Activated T-cell treated with anti-CD3 and anti-CD28 coated beads for 1 hour (primary cell): ENCODE results near the gene FOXS1.

ENCODE experiments used
- DNase-seq: peaks from one replicate; pipeline ENCODE4 v3.0.0-alpha.2; 2020; ENCODE audit warnings: low read depth

Gene FOXS1

DNA sequence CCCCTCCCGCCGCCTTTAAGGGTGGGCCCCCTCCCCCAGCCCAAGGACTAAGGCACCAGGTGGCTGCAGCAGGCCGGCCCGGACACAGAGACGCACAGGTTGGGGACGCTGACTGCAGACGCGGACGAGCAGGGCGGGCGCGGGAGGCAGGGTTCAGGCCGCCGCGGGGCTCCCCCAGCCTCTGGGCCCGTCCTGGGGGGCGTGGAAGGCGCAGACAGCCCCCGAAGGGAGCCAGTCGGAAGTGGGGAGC lies 15.7 kb upstream of the FOXS1 start:
- DNase-seq, result no peak

DNA sequence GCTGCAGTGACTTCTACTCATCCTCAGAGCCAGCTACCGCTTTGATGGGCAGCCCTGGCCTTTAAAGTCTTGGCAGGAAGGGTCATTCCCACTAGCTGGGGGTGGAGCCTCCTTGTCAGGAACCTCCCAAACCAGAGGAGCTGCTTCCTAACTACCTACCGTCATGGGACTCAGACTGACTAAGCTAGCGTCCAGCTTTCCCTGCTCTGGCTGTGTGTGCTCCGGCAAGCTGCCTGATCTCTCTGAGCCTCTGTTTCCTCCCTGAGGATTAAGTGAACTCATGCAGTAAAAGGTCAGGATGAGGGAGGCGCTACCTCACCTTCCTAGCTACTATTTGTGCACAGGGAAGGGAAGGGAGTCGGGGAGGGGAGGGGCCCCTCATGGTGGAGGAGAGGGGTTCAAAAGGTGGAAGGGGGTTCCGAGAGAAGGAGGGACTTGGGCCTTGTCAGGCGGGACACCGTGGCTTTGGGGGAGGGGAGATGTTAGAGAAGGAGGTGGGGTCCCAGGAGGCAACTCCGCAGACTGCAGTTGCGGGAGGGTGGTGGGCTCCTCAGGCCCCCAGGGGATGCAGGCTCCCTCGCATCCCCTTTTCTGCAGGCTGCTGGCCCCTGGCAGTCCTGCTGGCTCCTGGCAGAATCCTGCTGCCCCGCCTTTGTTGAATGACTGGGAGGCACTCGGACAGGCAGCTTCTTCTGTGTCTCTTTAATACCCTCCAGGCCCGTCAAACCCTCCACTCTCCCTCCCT lies 15.2 kb upstream of the FOXS1 start:
- no peak for DNase-seq

DNA sequence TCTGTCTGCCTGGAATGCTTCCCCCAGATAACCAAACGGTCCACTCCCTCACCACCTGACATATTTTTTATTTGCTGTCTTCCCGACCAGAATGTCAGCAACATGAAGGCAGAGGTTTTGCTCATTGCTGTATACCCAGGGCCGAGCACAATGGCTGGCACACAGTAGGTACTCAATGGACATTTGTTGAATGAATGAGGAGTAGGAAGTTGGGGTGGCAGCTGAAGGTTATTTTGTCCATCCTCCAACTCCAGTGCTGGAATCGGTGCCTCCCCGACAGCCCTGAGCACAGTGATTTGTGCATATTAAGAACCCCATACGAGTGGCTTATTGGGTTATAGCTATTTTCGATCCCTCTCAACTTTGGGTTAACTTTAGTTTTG lies 14.6 kb upstream of the FOXS1 start:
- DNase-seq, result no peak

DNA sequence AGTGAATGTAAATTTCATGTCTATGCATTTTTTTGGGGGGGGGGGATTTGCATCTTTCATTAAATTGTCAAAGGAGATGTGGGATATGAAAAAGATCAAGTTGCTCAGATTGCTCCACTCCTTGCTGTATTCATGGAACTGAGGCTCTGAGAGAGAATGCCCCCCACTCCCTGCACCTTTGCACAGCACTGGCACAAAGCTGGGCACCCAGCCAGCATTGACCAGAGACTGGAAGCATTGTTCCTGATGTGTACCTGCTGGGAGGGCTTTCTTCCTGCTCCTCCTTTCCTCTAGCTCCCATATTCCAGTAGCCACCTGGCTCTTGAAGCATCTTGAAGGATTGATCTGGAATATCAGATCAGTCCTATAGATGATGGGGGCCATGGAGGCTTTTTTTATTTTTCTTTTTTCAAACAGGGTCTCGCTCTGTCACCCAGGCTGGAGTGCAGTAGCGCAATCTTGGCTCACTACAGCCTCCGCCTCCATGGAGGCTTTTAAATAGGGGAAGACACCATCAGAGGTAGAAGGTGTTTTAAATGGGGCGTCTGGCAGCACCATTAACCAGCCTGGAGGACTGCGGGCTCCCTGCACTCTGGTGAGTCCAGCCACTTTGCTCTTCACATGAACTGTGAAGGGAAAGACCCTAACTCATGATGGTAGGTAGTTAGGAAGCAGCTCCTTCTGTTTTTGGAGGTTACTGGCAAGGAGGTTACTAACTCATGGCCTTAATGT lies 14.0 kb upstream of the FOXS1 start:
- DNase-seq, result no peak

DNA sequence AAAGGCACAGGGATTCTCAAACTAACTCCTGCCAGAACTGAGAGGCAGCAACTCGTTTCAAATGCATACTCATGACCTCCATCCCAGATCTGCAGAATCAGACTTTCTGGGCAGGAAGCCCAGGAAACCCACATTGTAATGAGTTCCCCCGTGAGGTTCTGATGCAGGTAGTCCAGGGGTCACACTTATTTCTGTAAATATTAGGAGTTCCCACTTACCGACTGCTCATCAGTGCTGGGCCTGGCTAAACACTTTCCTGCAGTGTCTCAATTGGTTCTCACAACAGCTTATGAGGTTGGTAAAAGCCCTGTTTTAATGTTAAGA lies 13.3 kb upstream of the FOXS1 start:
- no peak for DNase-seq

DNA sequence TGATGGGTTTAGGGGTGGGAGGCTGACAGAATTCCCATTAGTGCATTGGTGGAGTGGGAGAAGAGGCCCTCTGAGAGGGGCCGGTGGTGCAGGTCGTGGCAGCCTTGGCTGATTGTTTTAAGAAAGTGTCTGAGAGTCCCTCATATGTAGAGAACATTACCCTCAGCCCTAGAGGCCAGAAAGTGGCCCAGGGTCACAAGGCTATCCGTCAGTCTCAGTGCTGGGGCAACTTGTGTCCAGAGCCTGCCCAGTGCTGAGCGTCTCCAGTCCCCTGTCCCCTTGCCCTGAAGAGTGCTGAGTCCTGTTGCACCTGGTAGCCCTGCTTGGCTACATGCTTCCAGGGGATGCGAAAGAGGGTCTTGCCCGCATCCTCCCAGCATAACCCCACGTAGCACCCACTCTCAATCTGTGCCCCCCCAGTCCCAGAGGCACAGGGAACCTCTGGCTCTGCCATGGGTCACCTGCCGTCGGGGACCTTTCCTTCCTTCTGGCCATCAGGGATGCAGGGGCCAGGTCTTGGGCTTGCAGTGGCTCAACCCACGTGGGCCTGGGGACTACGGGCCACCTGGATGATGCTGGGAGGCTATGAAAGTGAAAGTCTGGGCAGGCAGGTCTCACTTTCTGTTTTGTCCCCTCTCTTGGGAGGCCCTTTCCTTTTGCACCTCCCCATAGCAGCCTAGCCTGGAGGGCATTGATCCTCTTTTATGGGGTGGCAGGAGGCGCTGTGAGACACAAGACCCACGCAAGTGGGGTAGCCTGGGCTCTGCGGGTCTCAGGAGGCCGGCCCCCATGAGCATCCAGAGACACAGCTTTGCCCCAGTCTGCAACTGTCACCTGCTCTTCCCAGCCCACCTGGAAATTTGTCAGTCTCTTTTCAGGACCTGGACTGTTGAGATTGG lies 12.7 kb upstream of the FOXS1 start:
- DNase-seq, result no peak

DNA sequence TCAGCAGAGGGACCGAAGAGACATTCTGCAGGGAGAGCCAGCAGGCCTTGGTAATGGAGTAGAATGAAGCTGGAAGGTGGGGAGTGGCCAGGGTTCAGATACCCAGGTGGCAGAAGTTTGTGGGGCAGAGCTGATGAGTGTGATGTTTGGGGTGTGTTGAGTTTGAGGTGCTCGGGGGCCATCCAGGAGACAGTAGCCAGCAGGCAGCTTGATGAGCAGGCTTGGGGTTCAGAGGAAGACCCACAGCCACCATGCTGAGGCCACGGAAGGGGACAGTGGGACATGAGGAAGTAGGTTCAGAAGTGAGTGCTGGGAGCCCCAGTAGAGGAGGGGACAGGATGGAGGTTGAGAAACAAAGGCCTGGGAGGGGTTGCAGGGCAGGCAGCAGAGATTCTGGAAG lies 11.1 kb upstream of the FOXS1 start:
- no peak for DNase-seq

DNA sequence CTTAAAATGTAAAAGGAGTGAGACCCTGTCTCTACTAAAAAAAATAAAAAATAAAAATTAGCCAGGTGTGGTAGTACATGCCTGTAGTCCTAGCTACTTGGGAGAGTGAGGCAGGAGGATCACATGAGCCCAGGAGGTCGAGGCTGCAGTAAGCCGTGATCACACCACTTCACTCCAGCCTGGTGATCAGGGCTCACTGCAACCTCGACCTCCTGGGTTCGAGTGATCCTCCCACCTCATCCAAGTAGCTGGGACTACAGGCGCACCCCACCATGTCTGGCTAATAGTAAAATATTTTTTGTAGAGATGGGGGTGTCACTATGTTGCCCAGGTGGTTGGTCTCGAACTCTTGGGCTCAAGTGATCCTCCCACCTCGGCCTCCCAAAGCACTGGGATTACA lies 8.1 kb upstream of the FOXS1 start:
- no peak for DNase-seq

DNA sequence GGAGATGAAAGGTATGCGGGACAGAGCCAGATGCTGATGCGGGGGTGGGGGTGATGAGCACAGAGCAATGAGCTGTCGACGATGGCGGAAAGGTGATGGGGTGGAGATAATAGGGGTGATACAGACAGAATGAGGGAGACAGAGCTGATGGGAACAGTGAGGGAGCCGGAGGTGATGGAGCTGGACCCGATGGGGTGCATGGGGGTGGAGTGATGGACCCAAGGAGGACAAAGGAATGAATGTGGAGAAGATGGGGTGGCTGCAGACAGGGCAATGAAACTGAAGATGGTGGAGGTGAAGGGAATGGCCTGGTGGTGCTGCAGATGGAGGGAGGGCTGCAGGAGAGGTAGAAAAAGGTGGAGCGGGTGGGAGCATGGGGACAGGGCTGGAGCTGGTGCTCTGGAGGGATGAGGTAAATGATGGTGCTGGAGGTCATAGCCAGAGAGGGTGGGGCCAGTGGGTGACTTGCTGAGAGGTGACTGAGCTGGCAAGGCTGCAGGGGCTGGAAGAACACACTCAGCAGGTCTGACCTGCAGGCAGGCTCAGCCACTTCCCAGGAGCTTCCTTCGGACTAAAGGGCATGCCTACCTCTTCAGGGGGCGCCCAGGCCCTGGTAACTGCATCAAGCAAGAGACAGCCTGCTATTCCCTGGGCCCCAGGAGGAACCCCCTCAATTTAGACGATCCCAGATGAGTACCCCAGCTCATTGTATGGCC lies 6.0 kb upstream of the FOXS1 start:
- DNase-seq, result no peak

DNA sequence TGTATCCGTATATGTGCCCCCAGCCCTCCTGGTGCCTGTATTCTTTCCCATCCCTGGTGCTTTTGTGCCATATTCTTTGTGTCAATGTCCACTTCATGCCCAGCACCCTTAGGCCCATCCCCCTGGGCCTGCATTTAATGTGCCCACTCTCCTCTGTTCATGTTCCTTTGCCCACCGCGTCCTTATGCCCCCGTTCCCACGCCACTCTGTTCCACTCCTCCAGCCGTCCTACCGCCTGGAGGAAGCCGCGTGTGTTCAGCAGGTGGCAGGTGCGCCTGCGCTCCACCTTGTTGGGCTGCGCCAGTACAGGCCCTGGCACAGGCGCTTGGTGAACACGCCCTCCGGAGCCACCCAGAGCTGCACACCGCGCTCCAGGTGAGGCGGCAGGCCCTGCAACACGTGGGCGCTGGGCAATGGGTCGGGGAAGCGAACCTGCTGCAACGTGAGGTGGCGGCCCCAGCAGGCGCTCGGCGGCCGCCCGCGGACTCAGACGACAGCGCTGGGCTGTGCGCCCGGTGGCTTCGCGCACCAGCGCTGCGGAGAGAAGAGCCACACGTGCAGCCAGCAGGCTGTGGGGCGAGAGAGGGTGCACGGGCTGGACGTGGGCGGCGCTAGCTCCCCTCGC lies 4.0 kb upstream of the FOXS1 start:
- no peak for DNase-seq

DNA sequence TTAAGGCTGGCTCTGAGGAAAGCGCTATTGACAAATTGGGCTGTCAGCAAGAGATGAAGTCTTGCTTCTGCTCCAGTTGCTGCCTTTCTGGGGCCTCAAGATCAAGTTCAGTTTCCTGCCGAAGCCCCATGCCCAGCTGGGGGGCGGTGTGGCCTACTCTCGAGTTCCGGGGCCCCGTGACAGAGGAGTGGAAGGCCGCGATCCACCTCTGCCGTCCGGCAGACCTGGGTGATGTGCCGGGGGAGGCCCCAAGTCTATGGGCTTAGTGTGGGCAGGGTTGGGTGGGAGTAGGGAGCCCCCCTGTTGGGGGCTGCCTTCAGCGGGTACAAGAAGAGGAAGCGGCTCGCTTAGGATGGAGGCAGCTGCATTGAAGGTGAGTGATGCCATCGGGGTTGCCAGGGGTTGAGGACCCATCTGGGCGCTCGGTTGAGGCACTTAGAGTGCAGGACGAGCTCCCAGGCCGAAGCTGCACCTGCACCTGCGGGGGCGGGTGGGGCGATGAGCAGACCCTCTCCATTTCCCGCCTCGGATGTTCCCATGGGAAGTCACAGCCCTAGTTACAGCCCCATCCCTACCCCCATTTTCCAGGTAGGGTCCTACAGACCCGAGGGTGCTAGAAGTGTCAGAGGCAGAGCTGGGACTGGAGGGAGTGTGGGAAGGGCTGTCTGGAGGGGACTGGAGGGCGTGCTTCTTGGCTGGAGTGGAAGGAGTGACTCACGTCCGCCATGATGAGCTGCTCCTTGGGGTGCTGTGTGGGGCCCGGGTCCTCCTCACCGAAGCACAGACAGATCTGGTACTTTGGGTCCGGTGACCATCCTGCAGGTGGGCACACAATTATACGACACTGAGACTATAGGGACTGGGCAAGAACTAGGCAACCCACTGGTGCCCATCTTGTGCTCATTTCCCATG lies 2.9 kb upstream of the FOXS1 start:
- no peak for DNase-seq

DNA sequence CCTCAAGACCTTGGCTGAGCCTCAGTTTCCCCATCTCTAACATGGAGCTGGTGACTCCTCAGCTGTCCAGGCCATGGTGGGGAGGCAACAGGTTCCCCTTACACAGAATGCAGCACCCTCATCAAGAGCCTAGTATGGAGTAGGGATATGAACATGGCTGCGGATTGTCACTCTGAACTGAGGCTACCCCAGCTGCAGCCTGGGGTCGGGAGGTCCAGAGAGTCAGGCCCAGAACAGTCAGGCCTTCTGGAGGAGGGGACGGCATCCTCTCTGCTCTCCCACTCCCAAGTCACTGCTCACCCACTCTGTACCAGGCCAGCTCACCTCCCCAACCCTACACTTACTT lies 1.4 kb upstream of the FOXS1 start:
- no peak for DNase-seq

DNA sequence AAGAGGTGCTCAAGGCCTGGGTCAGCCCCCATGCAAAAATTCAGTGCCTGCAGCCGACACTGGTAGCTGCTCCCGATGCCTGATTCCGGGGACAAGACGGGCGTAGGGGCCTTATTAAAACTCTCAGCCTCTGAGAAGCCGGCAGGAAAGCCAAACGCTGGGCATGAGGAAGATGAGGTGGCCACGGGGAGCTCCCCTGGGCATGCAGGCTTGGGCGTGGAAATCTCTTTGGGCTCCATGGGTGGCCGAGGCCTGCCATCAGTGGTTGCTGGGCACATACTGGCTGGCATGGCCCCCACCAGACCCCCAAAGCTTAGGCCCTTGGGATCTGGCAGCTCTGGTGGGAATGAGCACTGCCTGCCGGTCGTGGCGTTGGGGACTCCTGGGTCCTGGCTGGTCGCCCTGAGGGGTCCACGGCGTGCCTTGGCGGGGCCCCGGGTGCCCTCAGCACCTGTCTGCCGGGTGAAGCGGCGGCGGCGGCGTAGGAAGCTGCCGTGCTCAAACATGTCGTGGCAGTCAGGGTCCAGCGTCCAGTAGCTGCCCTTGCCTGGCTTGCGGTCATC lies 586 bp downstream of the FOXS1 start:
- no peak for DNase-seq

DNA sequence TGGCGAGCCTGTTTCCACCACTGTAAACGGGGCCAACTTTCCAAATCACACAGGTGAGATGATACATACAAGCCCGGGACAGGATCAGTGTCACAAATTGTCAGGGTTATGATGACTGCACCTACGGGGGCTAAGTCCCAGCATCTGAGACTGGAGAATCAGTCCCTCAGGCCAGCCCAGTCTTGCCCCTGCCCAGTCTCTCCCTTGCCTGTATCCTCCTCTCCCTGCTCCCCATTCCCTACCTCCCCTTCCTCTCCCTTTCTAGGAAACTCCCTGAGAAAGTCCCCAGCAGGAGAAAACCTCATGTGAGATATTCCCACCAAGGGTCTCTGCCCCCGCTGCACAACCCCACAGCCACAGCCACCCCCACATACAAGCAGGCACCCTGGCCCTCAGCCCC lies 1.5 kb downstream of the FOXS1 start:
- DNase-seq, result no peak

DNA sequence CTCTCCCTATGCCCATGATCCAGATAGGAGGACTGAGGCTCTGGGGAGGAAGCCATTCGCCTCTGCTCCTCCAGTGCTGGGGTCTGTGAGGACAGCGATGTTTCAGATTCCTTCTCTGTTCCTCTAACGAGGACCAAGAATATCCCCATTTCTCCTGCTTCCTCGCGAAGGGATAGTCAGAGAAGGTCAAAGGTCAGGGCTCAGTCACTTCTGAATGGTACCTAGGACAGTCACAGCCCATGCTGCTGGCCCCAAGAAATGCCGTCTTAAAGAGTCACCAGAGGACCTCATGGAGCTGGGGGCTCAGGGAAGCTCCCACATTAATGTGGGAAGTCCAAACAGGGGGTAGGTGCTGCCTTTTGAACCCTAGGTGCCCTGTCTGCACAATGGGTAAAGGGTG lies 2.1 kb downstream of the FOXS1 start:
- DNase-seq, result no peak

DNA sequence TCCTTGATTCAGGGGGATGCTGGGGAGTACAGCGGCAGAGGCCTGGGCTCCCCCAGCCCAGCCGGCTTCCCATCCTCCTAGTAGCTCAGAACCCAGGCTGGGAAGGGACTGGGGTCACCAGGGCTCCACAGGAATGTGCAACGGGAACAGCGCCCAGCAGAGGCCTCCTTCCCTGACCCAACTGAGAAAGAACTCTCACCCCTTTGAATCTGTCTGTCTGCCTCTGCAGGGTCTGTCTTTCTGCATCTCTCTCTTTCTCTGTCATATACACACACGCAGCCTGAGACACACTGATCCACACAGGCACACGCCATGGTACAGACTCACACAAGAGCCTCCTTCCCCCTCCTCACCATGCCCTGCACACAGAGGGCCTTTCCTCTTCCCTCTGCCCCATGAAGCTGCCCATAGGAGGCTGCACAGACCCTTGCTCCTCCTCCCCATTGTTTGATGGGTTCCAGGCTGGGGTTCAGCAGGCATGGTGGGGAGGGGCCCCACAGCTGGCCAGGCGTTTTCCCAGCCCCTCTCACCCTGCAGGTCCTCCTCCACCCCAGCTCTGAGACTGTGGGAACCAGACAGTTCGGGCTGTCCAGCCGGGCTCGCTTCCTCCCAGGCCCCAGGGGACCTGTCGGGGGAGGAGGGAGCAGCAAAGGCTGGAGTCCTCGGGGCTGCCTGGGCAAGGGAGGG lies 2.8 kb downstream of the FOXS1 start:
- DNase-seq, result no peak

DNA sequence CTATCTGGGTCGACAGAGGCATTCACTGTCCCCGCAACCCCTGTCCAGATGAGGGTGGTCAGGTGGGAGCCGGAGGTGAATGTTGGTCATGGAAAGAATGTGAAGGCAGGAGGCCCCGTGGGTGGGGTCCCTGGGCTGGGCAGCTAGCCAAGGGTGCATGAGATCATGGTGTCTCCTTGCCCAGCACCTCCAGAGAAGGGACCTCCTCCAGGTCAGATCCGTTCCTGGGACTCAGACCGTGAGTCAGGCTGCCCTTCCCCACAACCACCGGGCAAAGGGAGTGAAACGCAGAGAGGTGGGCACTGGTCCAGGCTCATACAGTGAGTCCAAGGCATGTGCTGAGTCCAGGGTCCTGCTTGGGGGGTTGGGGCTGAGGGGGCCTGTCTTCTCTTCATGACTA lies 3.5 kb downstream of the FOXS1 start:
- no peak for DNase-seq

DNA sequence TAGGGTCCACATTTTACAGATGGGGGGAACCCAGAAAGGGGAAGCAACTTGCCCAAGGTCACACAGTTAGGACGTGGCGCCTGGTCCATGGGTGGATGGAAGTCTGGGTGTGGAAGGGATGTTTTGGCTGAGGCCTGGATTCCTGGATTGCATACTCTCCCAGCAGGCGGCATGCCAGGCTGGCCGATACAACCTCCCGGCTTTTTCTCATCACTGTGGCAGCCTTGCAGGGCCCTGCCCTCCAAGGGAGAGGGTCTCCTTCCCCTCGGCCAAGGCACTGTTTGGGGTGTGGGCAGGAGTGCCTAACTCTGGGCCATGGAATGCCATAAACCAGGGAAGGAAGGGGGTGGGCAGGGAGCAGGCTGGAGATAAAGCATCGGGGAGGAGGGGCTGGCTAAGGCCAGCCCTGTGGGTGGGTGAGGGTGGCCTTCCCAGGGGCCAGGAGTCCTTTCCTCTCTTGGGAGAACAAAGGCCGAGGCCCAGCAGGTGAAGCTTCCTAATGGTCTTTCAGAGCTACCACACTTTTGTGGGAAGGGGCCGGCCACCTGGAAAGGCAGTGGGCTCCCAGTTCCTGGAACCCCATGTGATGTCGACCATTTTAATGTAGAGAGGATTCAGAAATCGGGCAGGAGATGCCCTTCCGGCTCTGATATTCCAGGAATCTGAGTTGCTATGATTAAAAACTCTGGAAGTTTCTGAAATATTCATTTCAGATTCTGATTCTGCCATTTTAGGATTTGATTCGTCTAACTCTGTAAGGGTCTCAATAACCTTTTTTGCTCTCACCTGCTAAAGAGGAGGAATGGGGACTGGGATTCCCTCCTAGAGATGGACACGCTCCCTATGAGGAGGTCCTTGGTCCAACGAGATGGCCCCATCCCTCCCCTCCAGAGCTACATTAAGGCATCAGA lies 4.2 kb downstream of the FOXS1 start:
- DNase-seq, result no peak

DNA sequence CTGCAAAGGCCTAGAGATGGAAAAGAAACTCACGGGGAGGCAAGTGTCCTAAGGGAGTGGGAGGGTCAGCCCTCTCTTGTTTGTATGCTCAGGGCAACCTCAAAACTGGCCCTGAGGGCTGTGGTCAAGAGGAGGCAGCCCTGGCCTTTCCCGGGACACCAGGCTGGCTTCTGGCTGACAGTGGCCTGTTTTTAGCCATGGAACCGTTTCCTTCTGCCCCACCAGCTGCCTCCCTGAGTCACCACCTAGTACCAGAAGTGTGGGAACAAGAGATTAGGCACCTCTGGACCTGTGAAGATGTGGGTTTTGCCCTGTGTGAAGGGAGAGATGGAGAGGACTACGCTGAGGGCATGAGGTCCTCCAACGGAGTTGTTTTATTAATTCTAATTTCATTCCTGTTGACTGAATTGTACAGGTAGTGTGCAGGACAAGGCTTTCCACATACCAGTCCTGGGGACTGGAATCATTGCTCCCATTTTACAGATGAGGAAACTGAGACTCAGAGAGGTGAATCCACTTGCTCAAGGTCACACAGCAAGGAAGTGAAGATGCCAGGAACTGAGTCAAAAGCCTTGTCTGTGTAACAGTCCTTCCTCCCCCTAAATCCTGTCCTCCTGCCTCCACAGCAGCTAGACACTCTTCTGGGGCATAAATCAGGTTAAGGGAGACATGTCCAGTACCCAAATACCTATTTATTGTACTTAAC lies 5.5 kb downstream of the FOXS1 start:
- no peak for DNase-seq
